Stimulated activated CD4-positive, alpha-beta T cell treated with anti-CD3 and anti-CD28 coated beads, Interleukin-15, amount 100 ng/mL, for 24 hours (primary cell): ENCODE data around the gene PPFIA2.
"Not testable (repeated sequence)": the region's sequence is repeated elsewhere in the genome, so short reads cannot be mapped to it uniquely, and the experiment has no call there.

Experiments
- DNase-seq: peaks from one replicate; pipeline ENCODE4 v3.0.0-alpha.2; 2020

The PPFIA2 gene

DNA sequence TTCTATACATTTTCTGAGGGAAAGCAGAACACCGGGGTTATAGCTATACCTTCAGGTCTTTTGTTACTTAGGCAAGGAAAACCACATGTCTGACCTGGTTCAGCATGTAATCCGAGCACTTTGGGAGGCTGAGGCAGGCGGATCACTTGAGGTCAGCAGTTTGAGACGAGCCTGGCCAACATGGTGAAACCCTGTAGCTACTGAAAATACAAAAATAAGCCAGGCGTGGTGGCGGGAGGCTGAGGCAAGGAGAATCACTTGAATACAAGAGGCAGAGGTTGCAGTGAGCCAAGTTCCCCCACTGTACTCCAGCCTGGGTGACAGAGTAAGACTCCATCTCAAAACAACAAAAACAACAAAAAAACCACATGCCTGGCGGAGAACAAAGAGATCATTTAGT lies 503.7 kb downstream of the PPFIA2 start:
- no peak for DNase-seq

DNA sequence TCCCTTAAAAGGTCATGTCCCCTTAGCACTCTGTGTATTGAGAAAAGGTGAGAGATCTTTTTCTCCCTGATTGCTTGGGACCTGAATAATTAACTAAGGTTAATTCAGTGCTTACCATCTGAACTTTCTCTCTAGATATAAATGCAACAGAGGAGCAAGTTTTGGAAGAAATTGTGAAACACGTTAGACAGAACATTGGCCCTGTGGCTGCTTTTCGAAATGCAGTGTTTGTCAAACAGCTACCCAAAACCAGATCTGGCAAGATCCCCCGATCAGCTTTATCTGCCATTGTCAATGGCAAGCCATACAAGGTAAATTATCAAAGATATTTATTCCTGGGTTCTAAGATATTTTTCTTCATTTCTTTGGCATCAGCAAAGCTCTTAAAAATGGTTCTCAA lies 505.8 kb downstream of the PPFIA2 start:
- no peak for DNase-seq

DNA sequence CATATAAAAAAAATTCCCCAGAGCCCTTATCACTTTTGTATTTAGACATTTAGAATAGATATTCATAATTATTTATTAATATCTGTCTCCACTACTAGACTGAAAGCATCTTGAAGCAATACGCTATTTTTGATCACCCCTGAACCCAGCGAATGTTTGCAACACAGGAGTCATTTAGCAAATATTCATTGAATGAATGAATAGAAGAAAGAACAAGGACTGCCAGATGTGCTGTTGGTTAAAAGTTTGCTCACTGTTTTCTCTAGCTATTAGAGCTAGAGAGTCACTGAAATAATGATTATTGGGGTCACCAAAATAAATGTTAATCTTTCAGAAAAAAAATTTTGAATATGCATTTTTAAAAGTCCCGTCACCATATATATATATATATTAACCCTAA lies 506.9 kb downstream of the PPFIA2 start:
- DNase-seq, result no peak

DNA sequence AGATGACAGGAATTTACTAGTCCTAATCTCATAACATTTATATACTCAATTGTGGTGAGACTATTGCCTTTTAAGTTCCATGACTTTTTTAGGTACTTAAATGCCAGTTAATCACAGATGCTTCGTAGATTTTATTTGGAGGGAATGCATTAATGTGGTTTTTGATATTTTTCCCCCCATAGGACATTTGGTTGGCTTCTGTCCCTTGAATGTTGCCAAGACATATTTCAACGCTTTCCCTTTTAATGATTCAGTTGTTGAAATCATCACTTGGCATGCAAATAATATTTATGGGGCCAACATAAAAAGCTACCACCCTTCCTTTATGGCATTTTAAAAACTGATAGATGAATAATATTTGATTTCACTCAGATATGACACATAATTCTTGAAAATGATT lies 509.2 kb downstream of the PPFIA2 start:
- no peak for DNase-seq

DNA sequence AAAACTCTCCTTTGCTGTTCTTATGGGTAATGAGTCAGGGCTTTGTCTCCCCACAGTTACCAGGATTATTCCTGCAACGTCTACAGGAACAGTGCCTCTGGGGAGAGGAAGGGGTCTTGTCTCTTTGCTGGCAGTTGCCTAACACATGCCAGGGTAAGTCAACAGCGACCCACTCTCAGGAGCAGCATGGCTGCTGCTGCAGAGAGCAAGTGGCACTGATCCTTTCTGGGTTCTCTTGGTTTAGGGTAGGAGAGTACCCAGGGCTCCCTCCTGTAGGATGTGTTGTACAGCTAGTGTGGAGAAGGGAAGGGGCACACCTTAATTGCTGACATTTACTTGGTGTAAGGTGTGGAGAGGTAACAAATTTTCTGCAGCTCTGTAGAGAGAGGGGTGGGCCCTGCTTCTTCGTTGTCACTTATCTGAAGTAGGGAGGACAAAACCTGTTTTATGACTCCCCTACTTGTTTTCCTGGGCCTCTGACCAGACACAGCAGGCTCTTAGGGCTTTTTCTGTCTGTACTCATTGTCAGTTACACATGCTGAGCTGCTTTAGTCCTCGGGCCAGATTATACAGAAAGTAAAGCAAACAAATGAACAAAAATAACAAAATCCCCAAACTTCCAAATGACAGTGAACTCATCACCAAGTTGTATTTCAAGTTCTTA lies 513.1 kb downstream of the PPFIA2 start:
- DNase-seq, result no peak

DNA sequence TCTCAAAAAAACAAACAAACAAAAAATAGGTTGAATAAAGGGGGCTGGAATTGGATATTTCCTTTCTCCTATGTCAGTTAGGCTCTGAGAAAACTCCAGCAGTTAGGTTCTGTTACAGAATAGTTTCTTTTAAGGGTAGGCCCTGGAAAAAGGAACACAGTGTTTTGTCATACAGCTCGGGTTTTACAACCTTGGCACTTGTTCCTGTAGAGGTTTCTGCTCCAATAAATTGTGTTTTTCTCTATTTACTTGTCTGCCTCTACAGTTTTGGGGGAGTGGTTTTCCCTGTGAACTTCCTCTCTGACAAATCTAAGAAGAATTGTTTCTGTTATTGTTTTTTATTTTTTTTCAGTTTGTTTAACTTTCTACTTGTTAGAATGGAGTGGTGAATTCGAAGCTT lies 513.7 kb downstream of the PPFIA2 start:
- no peak for DNase-seq

DNA sequence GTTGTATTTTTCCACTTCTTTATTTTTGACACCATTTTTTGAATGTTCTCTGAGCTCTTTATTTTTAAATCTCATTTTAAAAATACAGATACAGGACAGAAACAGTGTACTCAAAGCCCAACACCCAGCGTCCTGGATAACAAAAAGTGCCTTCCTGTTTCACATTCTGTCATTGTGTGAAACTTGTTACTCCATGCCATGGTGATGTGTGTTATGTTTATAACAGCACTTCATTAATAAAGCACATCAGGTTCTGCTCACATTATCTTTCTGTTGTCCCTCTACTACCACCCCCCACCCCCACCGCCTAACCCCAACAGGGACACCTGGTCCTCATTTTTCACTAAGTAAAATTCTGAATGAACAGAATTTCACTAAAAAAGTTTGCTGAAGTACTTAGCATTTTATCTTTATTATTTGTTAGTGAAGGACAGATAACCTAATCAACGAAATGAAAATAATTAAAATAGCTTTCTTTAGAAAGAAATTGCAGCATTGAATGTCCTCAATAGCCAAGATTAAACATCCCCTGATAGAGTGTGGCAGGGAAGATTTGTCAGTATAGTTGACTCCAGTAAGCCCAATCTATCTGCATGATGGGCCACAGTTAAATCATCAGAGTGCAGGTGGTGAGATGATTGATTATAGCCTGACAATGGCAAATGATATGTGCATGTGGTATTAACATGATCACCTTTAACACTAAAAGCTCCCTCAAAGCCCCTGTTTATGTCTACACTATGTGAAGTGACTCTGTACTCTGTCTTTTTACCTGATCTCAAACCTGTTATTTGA lies 527.4 kb downstream of the PPFIA2 start:
- DNase-seq, result no peak

DNA sequence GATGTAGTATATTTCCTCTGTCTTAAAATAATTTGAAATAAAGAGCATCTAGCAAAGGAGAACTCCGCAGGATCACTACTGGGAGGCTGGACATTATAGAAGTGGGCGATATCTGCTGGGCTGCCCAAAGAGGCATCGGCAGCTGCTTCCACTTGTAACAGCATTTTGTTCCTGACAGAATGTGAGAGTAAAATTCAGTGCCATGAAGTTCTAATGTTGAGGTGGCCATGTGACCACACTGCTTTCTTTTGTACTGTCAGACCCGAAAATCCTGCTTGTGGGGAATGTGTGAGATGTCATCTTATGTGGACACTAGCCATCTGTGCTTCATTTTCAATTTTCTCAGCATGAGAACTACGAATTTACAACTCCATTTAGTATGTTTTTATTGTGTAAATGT lies 529.4 kb downstream of the PPFIA2 start:
- DNase-seq, result no peak

DNA sequence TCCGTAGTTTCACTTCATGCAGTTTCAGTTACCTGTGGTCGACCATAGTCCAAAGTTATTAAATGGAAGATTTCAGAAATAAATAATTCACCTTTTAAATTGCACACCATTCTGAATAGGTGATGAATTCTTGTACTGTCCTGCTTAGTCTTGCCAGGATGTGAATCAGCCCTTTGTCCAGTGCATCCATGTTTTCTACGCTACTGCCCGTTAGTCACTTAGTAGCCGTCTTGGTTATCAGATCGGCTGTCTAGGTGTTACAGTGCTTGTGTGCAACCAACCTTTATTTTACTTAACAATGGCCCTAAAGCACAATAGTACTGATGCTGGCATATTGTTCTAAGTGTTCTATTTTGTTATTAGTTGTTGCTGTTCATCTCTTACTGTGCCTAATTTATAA lies 534.5 kb downstream of the PPFIA2 start:
- DNase-seq, result no peak

DNA sequence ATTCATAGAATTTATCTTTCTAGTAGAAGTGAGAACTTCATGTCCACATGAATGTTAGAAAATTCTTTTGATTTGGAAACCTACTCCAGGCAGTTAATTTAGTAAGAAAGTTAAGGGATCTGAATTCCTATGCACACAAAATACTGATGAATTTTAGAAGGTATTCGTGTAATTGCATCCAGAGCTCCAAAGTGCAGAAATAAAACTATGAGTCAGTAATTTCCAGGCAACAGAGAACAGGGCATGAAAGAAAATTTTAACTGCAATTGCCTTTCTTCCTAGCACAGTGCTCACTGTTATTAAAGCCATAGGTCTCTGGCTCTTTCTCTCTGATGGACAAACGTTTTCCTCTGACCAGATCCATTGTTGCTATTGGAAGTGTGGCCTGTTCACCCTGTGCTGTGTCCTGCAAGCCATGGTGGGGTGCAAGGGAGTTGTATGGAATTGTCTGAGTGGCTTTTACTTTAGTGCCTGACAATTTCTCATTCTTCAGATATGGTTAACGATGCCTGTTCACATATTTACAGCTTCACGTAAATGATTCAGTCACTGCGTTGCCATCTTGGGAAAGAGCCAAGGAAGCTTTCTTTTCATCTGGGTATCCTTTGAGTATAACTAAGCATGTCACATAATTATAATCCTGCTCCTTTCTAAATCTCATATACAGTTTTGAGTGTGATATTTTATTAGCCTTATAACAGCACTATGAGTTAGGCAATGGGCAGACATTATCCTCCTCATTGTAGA lies 536.1 kb downstream of the PPFIA2 start:
- no peak for DNase-seq

DNA sequence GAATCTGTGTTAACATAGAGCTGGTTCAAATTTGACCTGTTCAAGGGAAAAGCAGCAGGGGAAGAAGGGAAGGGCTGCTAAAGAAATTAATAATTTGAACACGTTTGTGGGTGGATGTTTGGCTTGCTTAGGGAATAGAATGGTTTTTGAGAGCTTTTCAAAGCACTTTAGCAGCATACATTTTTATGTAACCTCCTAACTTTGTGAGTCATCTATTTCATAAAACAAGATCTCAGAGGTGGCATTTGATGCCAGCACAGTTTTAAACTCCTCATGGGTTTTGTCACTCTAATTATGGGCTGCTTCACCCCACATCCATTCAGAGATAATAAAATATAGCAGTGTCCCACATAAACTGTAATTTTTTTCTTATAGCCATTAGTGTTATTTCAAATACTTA lies 537.5 kb downstream of the PPFIA2 start:
- no peak for DNase-seq

DNA sequence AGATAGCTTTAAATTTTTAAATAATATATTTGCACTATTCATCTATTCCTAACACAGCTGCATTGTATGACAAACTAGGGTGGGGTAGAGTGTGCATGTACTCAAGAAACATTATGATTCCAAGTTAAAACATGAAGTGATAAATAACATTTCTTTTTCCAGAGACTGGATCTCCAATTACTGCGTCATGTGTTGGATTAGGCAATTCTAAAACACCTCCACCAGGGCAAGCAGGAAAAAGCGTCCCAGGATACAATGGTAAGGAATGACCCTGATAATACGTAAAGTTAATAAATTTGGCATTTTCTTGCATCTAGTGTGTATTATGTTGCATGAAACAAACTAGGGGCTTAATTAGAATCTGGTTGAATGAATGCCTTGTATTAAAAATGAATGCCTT lies 542.4 kb downstream of the PPFIA2 start:
- no peak for DNase-seq

DNA sequence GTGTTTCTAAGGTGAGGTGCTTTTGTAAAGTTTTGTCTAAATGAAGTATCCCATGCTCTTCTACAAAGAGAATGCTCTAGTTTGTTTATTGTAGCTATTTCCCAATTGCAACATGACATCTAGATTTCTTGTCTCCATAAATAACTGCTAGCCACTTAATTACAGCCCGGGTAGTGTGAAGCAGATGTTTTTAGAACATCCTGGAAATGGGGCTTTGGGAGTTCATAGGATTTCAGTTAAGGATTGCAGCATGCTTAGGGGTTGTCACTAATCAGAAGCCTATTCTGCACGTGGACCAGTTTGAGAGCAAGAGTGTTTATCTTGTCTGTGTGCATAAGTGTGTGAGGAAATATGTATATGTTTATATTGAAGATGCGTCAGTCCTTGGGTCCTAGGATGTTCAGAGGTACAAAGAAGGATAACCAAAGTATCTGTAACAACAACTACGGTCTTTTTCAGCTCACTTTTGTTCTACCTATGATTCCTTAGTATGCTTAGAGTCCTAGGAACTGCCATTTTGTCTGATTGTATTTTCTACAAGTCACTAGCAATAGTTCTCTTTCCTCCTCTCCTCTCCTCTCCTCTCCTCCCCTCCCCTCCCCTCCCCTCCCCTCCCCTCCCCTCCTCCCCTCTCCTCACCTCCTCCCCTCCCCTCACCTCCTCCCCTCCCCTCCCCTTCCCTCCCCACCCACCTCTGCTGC lies 546.0 kb downstream of the PPFIA2 start:
- DNase-seq, result no peak

DNA sequence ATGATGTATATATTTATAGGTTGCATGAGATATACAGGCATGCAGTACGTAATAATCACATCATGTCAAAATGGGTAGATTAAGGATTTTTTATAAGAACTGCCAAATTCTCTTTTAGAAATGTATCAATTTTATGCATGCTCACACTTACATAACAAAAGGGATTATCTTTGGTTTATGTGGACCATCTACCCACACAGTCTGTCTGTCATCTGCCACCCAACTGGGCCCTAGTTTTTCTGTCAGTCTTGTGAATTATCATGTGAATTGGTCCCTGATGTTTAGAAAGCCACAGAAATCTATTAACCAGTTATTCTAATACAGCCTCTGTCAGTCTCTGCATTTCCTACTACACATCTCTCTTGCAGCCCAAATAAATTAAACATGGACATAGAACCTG lies 547.8 kb downstream of the PPFIA2 start:
- no peak for DNase-seq

DNA sequence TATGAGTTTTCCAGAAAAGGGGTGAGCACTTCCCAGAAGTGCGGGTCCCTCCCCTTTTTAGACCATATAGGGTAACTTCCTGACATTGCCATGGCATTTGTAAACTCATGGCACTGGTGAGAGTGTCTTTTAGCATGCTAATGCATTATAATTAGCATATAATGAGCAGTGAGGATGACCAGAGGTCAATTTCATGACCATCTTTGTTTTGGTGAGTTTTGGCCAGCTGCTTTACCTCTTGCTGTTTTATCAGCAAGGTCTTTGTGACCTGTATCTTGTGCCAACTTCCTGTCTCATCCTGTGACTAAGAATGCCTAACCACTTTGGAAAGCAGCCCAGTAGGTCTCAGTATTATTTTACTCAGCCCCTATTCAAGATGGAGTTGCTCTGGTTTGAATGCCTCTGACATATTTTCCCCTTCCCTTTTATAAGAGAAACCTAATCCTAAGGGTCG lies 549.4 kb downstream of the PPFIA2 start:
- DNase-seq, result not testable (repeated sequence)

DNA sequence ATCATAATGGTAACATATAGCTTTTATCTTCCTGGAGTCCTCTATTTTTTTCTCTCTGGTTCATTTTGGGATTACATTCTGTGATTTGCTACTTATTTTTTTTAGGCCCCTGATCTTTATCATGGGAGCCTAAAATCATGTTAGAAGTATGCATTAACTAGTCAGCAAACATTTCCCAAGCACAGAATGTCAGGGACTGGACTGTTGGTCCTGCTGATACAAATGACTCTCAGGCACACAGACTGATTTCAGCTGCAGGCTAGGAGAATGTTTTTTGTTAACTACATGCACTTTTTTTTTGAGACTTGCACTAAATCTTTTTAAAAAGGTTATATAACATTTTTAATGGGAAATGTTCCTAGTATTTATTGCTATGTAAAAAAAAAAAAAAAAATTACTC lies 550.1 kb downstream of the PPFIA2 start:
- no peak for DNase-seq

DNA sequence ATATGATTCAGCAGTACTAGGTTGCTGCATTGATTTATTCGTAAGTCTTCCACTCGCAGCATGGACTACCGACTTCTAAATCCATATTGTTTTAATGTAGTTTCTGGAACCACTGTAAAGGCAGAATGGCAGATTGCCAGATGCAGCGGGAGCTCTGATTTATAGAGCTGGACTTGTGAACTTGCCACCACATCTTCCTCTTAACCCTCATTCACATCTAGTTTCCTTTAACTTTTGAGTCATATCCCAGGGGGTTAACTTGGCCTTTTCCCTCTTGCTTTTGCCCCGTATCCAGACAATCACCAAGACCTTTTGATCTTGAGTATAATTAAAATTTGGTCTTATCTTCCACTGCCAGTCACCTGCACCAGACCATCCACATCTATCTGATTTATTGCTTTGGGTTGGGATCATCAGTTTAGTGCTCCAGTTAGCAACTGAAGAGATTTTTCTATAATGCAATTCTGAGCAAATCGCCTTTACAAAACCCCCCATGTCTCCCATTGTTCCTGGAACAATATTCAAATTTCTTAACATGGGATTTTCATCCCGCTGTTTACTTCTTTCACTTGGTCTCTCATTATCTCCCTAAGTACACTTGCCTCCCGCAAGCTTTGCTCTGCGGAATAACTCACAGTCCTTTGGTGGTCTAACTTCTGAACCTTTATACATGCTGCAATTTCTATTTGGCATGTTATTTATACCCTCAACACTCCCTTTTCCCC lies 550.8 kb downstream of the PPFIA2 start:
- no peak for DNase-seq
